SK-N-SH (cell line): ENCODE data around the gene CLRN2. TPM values are rescaled to one million over a fixed set of nuclear protein-coding genes. Genes with fewer than 3 reads are reported as not detected.

ENCODE experiments used
- CTCF ChIA-PET: fragments of 300-600, 350-600 bp; formaldehyde crosslinking; extraction: SDS; loops from one replicate; lab custom pipeline; 2021; lab: Yijun Ruan, JAX
- POLR2A ChIA-PET: fragments of 350-600 bp; sonication (Branson Sonifier 250); formaldehyde crosslinking; extraction: SDS; loops from one replicate; lab custom pipeline; 2020; ENCODE audit warnings: antibody characterized with exemption, inconsistent platforms; lab: Yijun Ruan, JAX
- DNase-seq: peaks from one replicate; pipeline ENCODE4 v3.0.0; 2012
- H2AFZ ChIP-seq: fragments of 200-600 bp; sonication (generic); 2 replicates; pipeline ENCODE4 v1.8.1; 2016; ENCODE audit warnings: antibody characterized with exemption, mild to moderate bottlenecking, low read depth
- H3F3A ChIP-seq: fragments of 200-600 bp; sonication (generic); replicated peaks from 2 replicates; pipeline ENCODE3; 2016; ENCODE audit warnings: antibody characterized with exemption, mild to moderate bottlenecking; ENCODE audit not compliant: insufficient read depth
- H3K27ac ChIP-seq, 2 experiments: fragments of 200-500 bp in 1 of 2; fragments of 200-600 bp in 1 of 2; sonication (Bioruptor generic) in 1 of 2; sonication (generic), shearing (Covaris generic) in 1 of 2; 2 replicates each; pipeline versions ENCODE4 v1.5.1 to v1.6.1; 2014 to 2016; ENCODE audit warnings: low read depth in 2 of 2, inconsistent platforms in 1 of 2, low read length in 1 of 2, mild to moderate bottlenecking in 1 of 2, mixed read lengths in 1 of 2
- H3K27me3 ChIP-seq: fragments of 200-600 bp; sonication (generic), shearing (Covaris generic); 2 replicates; pipeline ENCODE4 v1.6.1; 2016; ENCODE audit warnings: mixed run types; ENCODE audit not compliant: insufficient read depth
- H3K36me3 ChIP-seq, 2 experiments: fragments of 200-500 bp in 1 of 2; fragments of 200-600 bp in 1 of 2; sonication (Bioruptor generic) in 1 of 2; sonication (generic) in 1 of 2; replicated peaks in 1 of 2; 2 replicates each; pipeline versions ENCODE3 to v1.5.1; 2014 to 2016; ENCODE audit warnings: low read length in 1 of 2, mild to moderate bottlenecking in 1 of 2; ENCODE audit not compliant: insufficient read depth in 2 of 2, control insufficient read depth in 1 of 2
- H3K4me1 ChIP-seq, 2 experiments: fragments of 200-500 bp in 1 of 2; fragments of 200-600 bp in 1 of 2; sonication (Bioruptor generic) in 1 of 2; sonication (generic), shearing (Covaris generic) in 1 of 2; 2 replicates each; pipeline versions ENCODE4 v1.5.1 to v1.6.1; 2014 to 2016; ENCODE audit warnings: low read depth in 1 of 2, low read length in 1 of 2, mixed run types in 1 of 2; ENCODE audit not compliant: insufficient read depth in 2 of 2, control insufficient read depth in 1 of 2
- H3K4me2 ChIP-seq: fragments of 200-600 bp; sonication (generic), shearing (Covaris generic); 2 replicates; pipeline ENCODE4 v1.6.1; 2017; ENCODE audit warnings: mixed run types
- H3K4me3 ChIP-seq, 2 experiments: fragments of 200-500 bp in 1 of 2; fragments of 200-600 bp in 1 of 2; sonication (Bioruptor generic) in 1 of 2; sonication (generic), shearing (Covaris generic) in 1 of 2; 2 replicates each; pipeline versions ENCODE4 v1.5.1 to v1.8.1; 2014 to 2016; ENCODE audit warnings: low read depth in 2 of 2, inconsistent platforms in 1 of 2, low read length in 1 of 2, mild to moderate bottlenecking in 1 of 2, mixed read lengths in 1 of 2, moderate library complexity in 1 of 2
- H3K79me2 ChIP-seq: fragments of 200-600 bp; sonication (generic); 2 replicates; pipeline ENCODE4 v1.8.1; 2017; ENCODE audit warnings: mild to moderate bottlenecking; ENCODE audit not compliant: insufficient read depth
- H3K9ac ChIP-seq: fragments of 200-600 bp; sonication (generic); 2 replicates; pipeline ENCODE4 v1.6.1; 2017; ENCODE audit warnings: mixed run types
- H3K9me2 ChIP-seq: fragments of 200-600 bp; sonication (generic); 2 replicates; pipeline ENCODE4 v1.6.1; 2017; ENCODE audit warnings: mixed run types
- H3K9me3 ChIP-seq: fragments of 200-600 bp; sonication (generic); 2 replicates; pipeline ENCODE4 v1.6.1; 2017; ENCODE audit warnings: mixed run types, mild to moderate bottlenecking, moderate library complexity
- H4K20me1 ChIP-seq: fragments of 200-600 bp; sonication (generic); 2 replicates; pipeline ENCODE4 v1.6.1; 2017; ENCODE audit warnings: mild to moderate bottlenecking, mixed run types; ENCODE audit not compliant: insufficient read depth
- ELF1 ChIP-seq: IDR thresholded peaks from 2 replicates; pipeline ENCODE4 v1.4.0; 2012
- EP300 ChIP-seq, 2 experiments: IDR thresholded peaks; 2 replicates each; pipeline versions ENCODE4 v1.4.0 to v1.6.1; 2012; ENCODE audit warnings: borderline replicate concordance in 1 of 2, low read depth in 1 of 2, low read length in 1 of 2
- FOXJ3 ChIP-seq: sonication (generic); formaldehyde crosslinking; IDR thresholded peaks from 2 replicates; pipeline ENCODE4 v1.5.1; 2020; ENCODE audit warnings: mild to moderate bottlenecking, missing genetic modification reagents
- GABPA ChIP-seq: IDR thresholded peaks from 2 replicates; pipeline ENCODE4 v1.4.0; 2012; ENCODE audit warnings: low read depth, mild to moderate bottlenecking
- MEF2A ChIP-seq: IDR thresholded peaks from 2 replicates; pipeline ENCODE4 v1.4.0; 2012; ENCODE audit warnings: low read depth, borderline replicate concordance
- MXI1 ChIP-seq: IDR thresholded peaks from 2 replicates; pipeline ENCODE4 v1.6.1; 2012; ENCODE audit warnings: mild to moderate bottlenecking, low read depth, low read length, improper control_type of control experiment
- NFIC ChIP-seq: IDR thresholded peaks from 2 replicates; pipeline ENCODE4 v1.4.0; 2012; ENCODE audit warnings: borderline replicate concordance
- NRF1 ChIP-seq: IDR thresholded peaks from 2 replicates; pipeline ENCODE4 v1.6.1; 2012; ENCODE audit warnings: low read depth, mild to moderate bottlenecking, low read length
- RAD21 ChIP-seq: IDR thresholded peaks from 2 replicates; pipeline ENCODE4 v1.6.1; 2012; ENCODE audit warnings: mild to moderate bottlenecking, low read length
- RFX5 ChIP-seq: IDR thresholded peaks from 2 replicates; pipeline ENCODE4 v1.6.1; 2012; ENCODE audit warnings: mild to moderate bottlenecking, improper control_type of control experiment, low read length
- TAF1 ChIP-seq: IDR thresholded peaks from 2 replicates; pipeline ENCODE4 v1.6.1; 2012; ENCODE audit warnings: low read depth, mild to moderate bottlenecking, low read length, moderate library complexity, borderline replicate concordance
- TCF12 ChIP-seq: IDR thresholded peaks from 2 replicates; pipeline ENCODE4 v1.4.0; 2012
- TEAD4 ChIP-seq: IDR thresholded peaks from 2 replicates; pipeline ENCODE4 v1.4.0; 2012; ENCODE audit warnings: mild to moderate bottlenecking, borderline replicate concordance; ENCODE audit not compliant: insufficient read depth
- YY1 ChIP-seq: IDR thresholded peaks from 2 replicates; pipeline ENCODE4 v1.4.0; 2012; ENCODE audit warnings: low read depth, mild to moderate bottlenecking
- WGBS: methylation state at CpG from one replicate; pipeline ENCODE4 v1.1.6; 2017; ENCODE audit warnings: low lambda C conversion rate; 5-methylcytosine and 5-hydroxymethylcytosine counted together
- polyA plus RNA-seq, 3 experiments: library from polyadenylated mRNA; depleted of rRNA; stranded (reverse); fragments of >200 nt; gene quantifications; 2 replicates each; pipeline ENCODE4 v1.2.3, GENCODE V29; 2012
- TF ChIP-seq, protein P1 (sequence below): fragments of 200-600 bp; sonication (generic); IDR thresholded peaks from 2 replicates; pipeline ENCODE4 v1.6.1; 2017; ENCODE audit warnings: antibody characterized with exemption, mild to moderate bottlenecking, moderate library complexity
- TF ChIP-seq, protein P2 (sequence below): fragments of 150-350 bp; IDR thresholded peaks from 2 replicates; pipeline ENCODE4 v1.6.1; 2017; ENCODE audit warnings: antibody characterized with exemption, low read length, low read depth, borderline replicate concordance
- TF ChIP-seq, protein P3 (sequence below): fragments of 150-350 bp; IDR thresholded peaks from 2 replicates; pipeline ENCODE4 v1.6.1; 2016; ENCODE audit warnings: mild to moderate bottlenecking, low read depth, low read length

CLRN2 gene
- polyA plus RNA-seq, 1 of the 3 experiments (the other 2 are of a cell fraction) = not detected

- Histone ChIP-seq H3K4me3 (no peak overlapping the region), H3K36me3 (no peaks in the 10 kb centered on the region), H3K27ac (no peak overlapping the region), H3K4me1 (peaks cover 4 to 19% of the 10 kb centered on the region in 2 experiments; a peak in 3 of 4 replicates), H3F3A (peaks cover 5% of the 10 kb centered on the region), H4K20me1 (no peaks in the 10 kb centered on the region), H3K27me3 (peaks cover 11% of the 10 kb centered on the region; the same call in 1 of the 2 replicates), H3K4me2 (no peak overlapping the region), H2AFZ (no peak overlapping the region), H3K9me2 (no peaks in the 10 kb centered on the region), H3K9me3 (no peaks in the 10 kb centered on the region), H3K79me2 (peaks cover 7% of the 10 kb centered on the region; the same call in 1 of the 2 replicates), H3K9ac (no peak overlapping the region)
- WGBS = 67% methylated on average over 12 of the region's 14 CpGs
- TF ChIP-seq EP300 (IDR thresholded peaks at IDR 0.05; ENCODE audit: borderline replicate concordance in 1 of 2, low read depth in 1 of 2, low read length in 1 of 2) (no peak), YY1 (no peak), TCF12 (no peak), MEF2A (no peak), RAD21 (no peak), ELF1 (no peak), NRF1 (no peak), NFIC (no peak)
- TF ChIP-seq, protein P1, sequence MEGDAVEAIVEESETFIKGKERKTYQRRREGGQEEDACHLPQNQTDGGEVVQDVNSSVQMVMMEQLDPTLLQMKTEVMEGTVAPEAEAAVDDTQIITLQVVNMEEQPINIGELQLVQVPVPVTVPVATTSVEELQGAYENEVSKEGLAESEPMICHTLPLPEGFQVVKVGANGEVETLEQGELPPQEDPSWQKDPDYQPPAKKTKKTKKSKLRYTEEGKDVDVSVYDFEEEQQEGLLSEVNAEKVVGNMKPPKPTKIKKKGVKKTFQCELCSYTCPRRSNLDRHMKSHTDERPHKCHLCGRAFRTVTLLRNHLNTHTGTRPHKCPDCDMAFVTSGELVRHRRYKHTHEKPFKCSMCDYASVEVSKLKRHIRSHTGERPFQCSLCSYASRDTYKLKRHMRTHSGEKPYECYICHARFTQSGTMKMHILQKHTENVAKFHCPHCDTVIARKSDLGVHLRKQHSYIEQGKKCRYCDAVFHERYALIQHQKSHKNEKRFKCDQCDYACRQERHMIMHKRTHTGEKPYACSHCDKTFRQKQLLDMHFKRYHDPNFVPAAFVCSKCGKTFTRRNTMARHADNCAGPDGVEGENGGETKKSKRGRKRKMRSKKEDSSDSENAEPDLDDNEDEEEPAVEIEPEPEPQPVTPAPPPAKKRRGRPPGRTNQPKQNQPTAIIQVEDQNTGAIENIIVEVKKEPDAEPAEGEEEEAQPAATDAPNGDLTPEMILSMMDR = no peak
- TF ChIP-seq, protein P2, sequence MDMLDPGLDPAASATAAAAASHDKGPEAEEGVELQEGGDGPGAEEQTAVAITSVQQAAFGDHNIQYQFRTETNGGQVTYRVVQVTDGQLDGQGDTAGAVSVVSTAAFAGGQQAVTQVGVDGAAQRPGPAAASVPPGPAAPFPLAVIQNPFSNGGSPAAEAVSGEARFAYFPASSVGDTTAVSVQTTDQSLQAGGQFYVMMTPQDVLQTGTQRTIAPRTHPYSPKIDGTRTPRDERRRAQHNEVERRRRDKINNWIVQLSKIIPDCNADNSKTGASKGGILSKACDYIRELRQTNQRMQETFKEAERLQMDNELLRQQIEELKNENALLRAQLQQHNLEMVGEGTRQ = no peak
- no peak for DNase-seq
- POLR2A ChIA-PET = interaction anchor here (0.6 kb wide), 1 partner anchor 94 kb away, joined by 3 read pairs; no protein-coding TSS in a partner anchor
- CTCF ChIA-PET = interaction anchor here (1.1 kb wide), 1 partner anchor 293 kb away, joined by 3 read pairs; no protein-coding TSS in a partner anchor
Measured at GRCh38 chr4:17515445-17516407, 761 bp downstream of the CLRN2 start.

GRCh38 chr4:17516980-17517379 is 2.0 kb downstream of the CLRN2 start:
- WGBS = 58% methylated on average over 1 of the region's 1 CpG
- Histone ChIP-seq H3K4me2 (no peak overlapping the region), H3K9ac (no peak overlapping the region), H3K9me3 (no peaks in the 10 kb centered on the region), H3F3A (no peaks in the 10 kb centered on the region), H4K20me1 (no peaks in the 10 kb centered on the region), H3K79me2 (no peaks in the 10 kb centered on the region), H3K4me1 (peaks cover 0 to 14% of the 10 kb centered on the region in 2 experiments; a peak in 2 of 4 replicates), H3K36me3 (no peaks in the 10 kb centered on the region), H3K27me3 (peaks cover 11% of the 10 kb centered on the region; the same call in 1 of the 2 replicates), H3K9me2 (no peaks in the 10 kb centered on the region), H3K27ac (no peak overlapping the region), H3K4me3 (no peak overlapping the region), H2AFZ (no peak overlapping the region)
- POLR2A ChIA-PET = no interaction called here
- CTCF ChIA-PET = interaction anchor here (0.7 to 1.2 kb wide), 3 partner anchors 32 to 292 kb away, joined by 3 to 5 read pairs (median 3); no protein-coding TSS in a partner anchor
- TF ChIP-seq FOXJ3 (CRISPR knock-in tag) (no peak), RFX5 (no peak), TAF1 (no peak), GABPA (no peak), TEAD4 (no peak), TCF12 (no peak), MXI1 (no peak)
- TF ChIP-seq, protein P1 = no peak
- TF ChIP-seq, protein P3, sequence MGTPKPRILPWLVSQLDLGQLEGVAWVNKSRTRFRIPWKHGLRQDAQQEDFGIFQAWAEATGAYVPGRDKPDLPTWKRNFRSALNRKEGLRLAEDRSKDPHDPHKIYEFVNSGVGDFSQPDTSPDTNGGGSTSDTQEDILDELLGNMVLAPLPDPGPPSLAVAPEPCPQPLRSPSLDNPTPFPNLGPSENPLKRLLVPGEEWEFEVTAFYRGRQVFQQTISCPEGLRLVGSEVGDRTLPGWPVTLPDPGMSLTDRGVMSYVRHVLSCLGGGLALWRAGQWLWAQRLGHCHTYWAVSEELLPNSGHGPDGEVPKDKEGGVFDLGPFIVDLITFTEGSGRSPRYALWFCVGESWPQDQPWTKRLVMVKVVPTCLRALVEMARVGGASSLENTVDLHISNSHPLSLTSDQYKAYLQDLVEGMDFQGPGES = no peak
- DNase-seq = no peak
